HepG2 (cell line): Measurements from ENCODE around the gene ANKRD60. TPM values are rescaled to one million over a fixed set of nuclear protein-coding genes. Genes with fewer than 3 reads are reported as not detected.

Experiments
- ATAC-seq: fragments of 200-7000 bp; cut with Tn5 transposase; 3 replicates; pipeline ENCODE4 v1.9.1; 2020; ENCODE audit warnings: mild to moderate bottlenecking, moderate library complexity
- BruUV-seq: library from RNA; stranded (reverse); fragments of 400-500 nt; replicated peaks from 2 replicates; lab custom pipeline; 2021; lab: Mats Ljungman, UMichigan
- CTCF ChIA-PET: fragments of 300-600 bp; formaldehyde crosslinking; extraction: SDS; loops from one replicate; lab custom pipeline; 2021; ENCODE audit warnings: low total read pairs, inconsistent platforms, low intra/inter-chr PET ratio; lab: Yijun Ruan, JAX
- POLR2A ChIA-PET: fragments of 350-600 bp; sonication (Branson Sonifier 250); formaldehyde crosslinking; loops from one replicate; lab custom pipeline; 2020; ENCODE audit warnings: antibody characterized with exemption, inconsistent platforms; lab: Yijun Ruan, JAX
- DNase-seq: peaks from one replicate; pipeline ENCODE4 v3.0.0-alpha.2; 2015; ENCODE audit warnings: low spot score
- FAIRE-seq: peaks from 3 replicates; lab custom pipeline; 2011; peaks lifted over from hg19 to GRCh38; lab: Jason Lieb, UNC
- H2AFZ ChIP-seq: one replicate; pipeline ENCODE4 v1.6.1; 2011; ENCODE audit warnings: low read length, inconsistent platforms
- H3K27ac ChIP-seq: fragments of 300-600 bp; 3 replicates; pipeline ENCODE4 v1.8.0; 2011; ENCODE audit warnings: mixed run types, mild to moderate bottlenecking, mixed read lengths, low read length, inconsistent platforms; ENCODE audit not compliant: insufficient read depth; ENCODE audit errors: extremely low read length
- H3K27me3 ChIP-seq, 2 experiments: fragments of 200-600 bp in 1 of 2; 2 replicates in 1 of 2; 3 replicates in 1 of 2; pipeline versions ENCODE4 v1.6.0 to v1.8.0; 2011; ENCODE audit warnings: low read length in 2 of 2, mild to moderate bottlenecking in 2 of 2, moderate library complexity in 2 of 2, inconsistent platforms in 1 of 2; ENCODE audit not compliant: insufficient read depth in 2 of 2, control insufficient read depth in 1 of 2
- H3K36me3 ChIP-seq, 2 experiments: fragments of 200-600 bp in 1 of 2; replicated peaks in 1 of 2; 2 replicates in 1 of 2; 3 replicates in 1 of 2; pipeline versions ENCODE4 v1.5.1 to v1.8.0; 2011; ENCODE audit warnings: low read length in 2 of 2, inconsistent platforms in 1 of 2; ENCODE audit not compliant: insufficient read depth in 2 of 2, control insufficient read depth in 1 of 2
- H3K4me1 ChIP-seq: 2 replicates; pipeline ENCODE4 v1.5.1; 2012; ENCODE audit warnings: low read length, inconsistent platforms; ENCODE audit not compliant: insufficient read depth
- H3K4me2 ChIP-seq: 2 replicates; pipeline ENCODE4 v1.6.0; 2011; ENCODE audit warnings: low read depth, low read length, inconsistent platforms
- H3K4me3 ChIP-seq, 3 experiments: fragments of 200-600 bp in 1 of 3; sonication (generic), shearing (Covaris generic) in 1 of 3; replicated peaks in 1 of 3; 2 replicates each; pipeline ENCODE4 v1.5.1; 2011 to 2016; ENCODE audit warnings: low read length in 3 of 3, inconsistent platforms in 2 of 3, low read depth in 2 of 3, mild to moderate bottlenecking in 2 of 3, control low read depth in 1 of 3, mixed read lengths in 1 of 3; ENCODE audit not compliant: insufficient read depth in 1 of 3
- H3K79me2 ChIP-seq: one replicate; pipeline ENCODE4 v1.6.1; 2011; ENCODE audit warnings: low read length, inconsistent platforms; ENCODE audit not compliant: insufficient read depth
- H3K9ac ChIP-seq: 2 replicates; pipeline ENCODE4 v1.6.0; 2011; ENCODE audit warnings: mild to moderate bottlenecking, low read depth, low read length, inconsistent platforms; ENCODE audit not compliant: insufficient read depth
- H3K9me3 ChIP-seq: 2 replicates; pipeline ENCODE4 v1.5.1; 2012; ENCODE audit warnings: mild to moderate bottlenecking, low read length
- H4K20me1 ChIP-seq: 2 replicates; pipeline ENCODE4 v1.6.0; 2011; ENCODE audit warnings: inconsistent platforms, mild to moderate bottlenecking, low read length, moderate library complexity; ENCODE audit not compliant: insufficient read depth
- CEBPZ ChIP-seq: IDR thresholded peaks from 2 replicates; pipeline ENCODE4 v1.6.1; 2012; ENCODE audit warnings: low read length, improper control_type of control experiment
- ETV6 ChIP-seq: sonication (generic); formaldehyde crosslinking; conservative IDR thresholded peaks from 2 replicates; pipeline ENCODE4 v1.4.0; 2020; ENCODE audit warnings: missing genetic modification reagents
- FOXJ3 ChIP-seq: sonication (generic); formaldehyde crosslinking; IDR thresholded peaks from 2 replicates; pipeline ENCODE4 v1.4.0; 2020; ENCODE audit warnings: missing genetic modification reagents, mild to moderate bottlenecking, borderline replicate concordance
- FOXK1 ChIP-seq: sonication (generic); formaldehyde crosslinking; IDR thresholded peaks from 2 replicates; pipeline ENCODE4 v1.4.0; 2020; ENCODE audit warnings: low read depth, missing genetic modification reagents, borderline replicate concordance
- GABPA ChIP-seq, 2 experiments: IDR thresholded peaks; 2 replicates each; pipeline ENCODE4 v1.6.1; 2011 to 2016; ENCODE audit warnings: low read depth in 2 of 2, low read length in 1 of 2, missing biosample characterization in 1 of 2, missing genetic modification characterization in 1 of 2
- HOXA9 ChIP-seq: sonication (generic); formaldehyde crosslinking; IDR thresholded peaks from 2 replicates; pipeline ENCODE4 v1.8.1; 2022; ENCODE audit warnings: missing genetic modification reagents, mild to moderate bottlenecking, moderate library complexity, borderline replicate concordance
- KAT2B ChIP-seq: fragments of 150-350 bp; IDR thresholded peaks from 2 replicates; pipeline ENCODE4 v1.6.1; 2014; ENCODE audit warnings: low read depth, low read length, borderline replicate concordance
- NR3C1 ChIP-seq: sonication (generic); formaldehyde crosslinking; IDR thresholded peaks from 2 replicates; pipeline ENCODE4 v1.4.0; 2020; ENCODE audit warnings: missing genetic modification reagents
- RARG ChIP-seq: sonication (generic); formaldehyde crosslinking; IDR thresholded peaks from 2 replicates; pipeline ENCODE4 v1.4.0; 2020; ENCODE audit warnings: low read depth, mild to moderate bottlenecking, missing genetic modification reagents
- TRIM22 ChIP-seq: fragments of 450-650 bp; IDR thresholded peaks from 2 replicates; pipeline ENCODE4 v1.6.1; 2017
- U2AF2 ChIP-seq: fragments of 200-400 bp; formaldehyde crosslinking; IDR thresholded peaks from 2 replicates; pipeline ENCODE4 v1.6.1; 2017; ENCODE audit warnings: low read depth, mild to moderate bottlenecking, low read length
- ZNF263 ChIP-seq: sonication (generic); formaldehyde crosslinking; IDR thresholded peaks from 2 replicates; pipeline ENCODE4 v1.4.0; 2020; ENCODE audit warnings: missing genetic modification reagents
- ZNF331 ChIP-seq: sonication (generic); formaldehyde crosslinking; IDR thresholded peaks from 2 replicates; pipeline ENCODE4 v1.4.0; 2020; ENCODE audit warnings: missing genetic modification reagents
- ZNF512 ChIP-seq: sonication (generic); formaldehyde crosslinking; IDR thresholded peaks from 2 replicates; pipeline ENCODE4 v1.4.0; 2020; ENCODE audit warnings: mild to moderate bottlenecking, missing genetic modification reagents
- WGBS: methylation state at CpG from one replicate; pipeline ENCODE4 v1.1.6; 2017; ENCODE audit warnings: low lambda C conversion rate; 5-methylcytosine and 5-hydroxymethylcytosine counted together
- in situ Hi-C: cut with HindIII; loops from 2 replicates; pipeline ENCODE4 v1.10.0; 2017; ENCODE audit warnings: low pct_unique_long_range_greater_than_20kb; ENCODE audit not compliant: extremely low pct_ligation_motif_present
- intact Hi-C: fragments of 100-400 bp; cut with micrococcal nuclease; formaldehyde crosslinking; loops from one replicate; pipeline ENCODE4 v1.10.0; 2022; ENCODE audit not compliant: unreplicated experiment
- polyA plus RNA-seq, 8 experiments: library from polyadenylated mRNA; depleted of rRNA in 3 of 8; stranded (reverse) in 7 of 8; unstranded in 1 of 8; fragments of >200 nt; fragmentation: Illumina TruSeq in 4 of 8; extraction: Trizol in 4 of 8; gene quantifications; 2 replicates each; pipeline versions ENCODE4 v1.2.1 to v1.2.3, GENCODE V29; 2011 to 2016; ENCODE audit warnings: low read depth in 4 of 8, missing spikeins in 1 of 8, mixed read lengths in 1 of 8; ENCODE audit not compliant: insufficient read depth in 1 of 8
- total RNA-seq, 5 experiments: library from RNA; depleted of rRNA; stranded (reverse); fragments of >200 nt; fragmentation: Illumina TruSeq; extraction: Trizol; gene quantifications; 2 replicates each; pipeline ENCODE4 v1.2.3, GENCODE V29; 2016; ENCODE audit warnings: low read depth in 1 of 5

Gene ANKRD60
- total and polyA plus RNA-seq, 2 of the 13 experiments (the other 11 are each of a cell fraction or from before 2014, with no cell fraction given), result not detected

- H3K27me3 ChIP-seq, result no peaks in the 10 kb centered on the region
- H3K9me3 ChIP-seq, result no peaks in the 10 kb centered on the region
- H3K36me3 ChIP-seq, result no peaks in the 10 kb centered on the region
- H3K79me2 ChIP-seq, result no peaks in the 10 kb centered on the region
- ChIA-PET CTCF (interaction anchor here (4.5 kb wide), 1 partner anchor 202 kb away, joined by 43 read pairs; no protein-coding TSS in a partner anchor), POLR2A (interaction anchor here (0.6 kb wide), 1 partner anchor 126 kb away, joined by 3 read pairs; no protein-coding TSS in a partner anchor)
- in situ Hi-C loops (loop anchor here (5.0 to 10.0 kb wide), 2 partner anchors 201 to 409 kb away; partner anchors contain the start of gene STX16), intact Hi-C loops (loop anchor here (1.0 to 5.0 kb wide), 3 partner anchors 141 to 591 kb away; partner anchors contain the start of gene VAPB)
- H3K4me1 ChIP-seq, result no peaks in the 10 kb centered on the region
- DNase-seq (no peak), FAIRE-seq (no peak), ATAC-seq (no peak)
- H3K4me3 ChIP-seq, result no peak overlapping the region
- no peaks in the 10 kb centered on the region for H4K20me1 ChIP-seq
- no peak overlapping the region for H3K4me2 ChIP-seq
- H3K27ac ChIP-seq, result no peak overlapping the region
- no peak overlapping the region for H2AFZ ChIP-seq
- 81% methylated on average over 8 of the region's 8 CpGs for WGBS
- no TSS peak for BruUV-seq
- no peak for TF ChIP-seq ZNF331 (CRISPR knock-in tag)
- no peak for TF ChIP-seq ETV6 (CRISPR knock-in tag)
- TF ChIP-seq RARG (CRISPR knock-in tag), result no peak
- no peak for TF ChIP-seq FOXJ3 (CRISPR knock-in tag)
- TF ChIP-seq HOXA9 (CRISPR knock-in tag), result no peak
- TF ChIP-seq GABPA (IDR thresholded peaks at IDR 0.05; ENCODE audit: low read depth, low read length), result no peak
- no peak for TF ChIP-seq GABPA (CRISPR knock-in tag; IDR thresholded peaks at IDR 0.05; ENCODE audit: low read depth)
- TF ChIP-seq CEBPZ, result no peak
- no peak for TF ChIP-seq NR3C1 (CRISPR knock-in tag)
- TF ChIP-seq U2AF2, result no peak
- TF ChIP-seq FOXK1 (CRISPR knock-in tag), result no peak
- 0 out of 2 replicates have a peak, but pooled peaks have one; percentile 1 for TF ChIP-seq ZNF263
- no peak for TF ChIP-seq TRIM22
- no peak for TF ChIP-seq ZNF512 (CRISPR knock-in tag)
- 0 out of 2 replicates have a peak, but pooled peaks have one; percentile 2 for TF ChIP-seq KAT2B
- H3K9ac ChIP-seq, result no peak overlapping the region
Observed at GRCh38 chr20:58245931-58246330, 17.5 kb upstream of the ANKRD60 start.
